ENCODE data around the gene SHC4.

DNA sequence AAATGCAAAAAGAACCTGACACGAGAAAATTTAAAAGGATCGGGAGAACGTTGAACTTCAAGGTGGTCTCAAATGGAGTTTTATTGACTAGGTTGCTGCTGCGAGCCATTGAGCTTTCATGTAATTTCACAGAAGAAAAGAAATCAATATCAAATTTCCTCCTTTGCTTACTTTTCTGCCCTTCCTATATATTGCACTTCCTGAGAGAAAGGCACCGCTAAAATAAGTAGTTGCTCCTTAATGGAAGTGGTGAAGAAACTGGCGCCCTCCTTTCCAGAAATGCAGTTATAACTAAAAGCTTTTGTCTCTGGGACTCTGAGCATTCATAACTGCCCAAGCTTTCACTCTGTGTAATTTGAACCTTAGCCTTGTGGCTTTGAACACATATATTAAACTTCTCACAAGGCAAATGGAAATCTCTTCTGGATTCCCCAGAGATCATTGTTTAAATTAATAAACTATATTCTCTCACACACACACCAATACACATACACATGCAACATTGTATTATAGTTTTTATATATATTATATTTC, 72.4 kb downstream of the SHC4 start:
- TF ChIP-seq POLR2AphosphoS5 (IDR thresholded peaks at IDR 0.05) (no peak), MXI1 (conservative IDR thresholded peaks at IDR 0.05; ENCODE audit: poor library complexity, severe bottlenecking) (no peak), RAD21 (conservative IDR thresholded peaks at IDR 0.05) (no peak), REST (IDR thresholded peaks at IDR 0.05; ENCODE audit: borderline replicate concordance) (no peak), EP300 (conservative IDR thresholded peaks at IDR 0.05; ENCODE audit: poor library complexity, severe bottlenecking) (no peak)
- TF ChIP-seq, protein P1, sequence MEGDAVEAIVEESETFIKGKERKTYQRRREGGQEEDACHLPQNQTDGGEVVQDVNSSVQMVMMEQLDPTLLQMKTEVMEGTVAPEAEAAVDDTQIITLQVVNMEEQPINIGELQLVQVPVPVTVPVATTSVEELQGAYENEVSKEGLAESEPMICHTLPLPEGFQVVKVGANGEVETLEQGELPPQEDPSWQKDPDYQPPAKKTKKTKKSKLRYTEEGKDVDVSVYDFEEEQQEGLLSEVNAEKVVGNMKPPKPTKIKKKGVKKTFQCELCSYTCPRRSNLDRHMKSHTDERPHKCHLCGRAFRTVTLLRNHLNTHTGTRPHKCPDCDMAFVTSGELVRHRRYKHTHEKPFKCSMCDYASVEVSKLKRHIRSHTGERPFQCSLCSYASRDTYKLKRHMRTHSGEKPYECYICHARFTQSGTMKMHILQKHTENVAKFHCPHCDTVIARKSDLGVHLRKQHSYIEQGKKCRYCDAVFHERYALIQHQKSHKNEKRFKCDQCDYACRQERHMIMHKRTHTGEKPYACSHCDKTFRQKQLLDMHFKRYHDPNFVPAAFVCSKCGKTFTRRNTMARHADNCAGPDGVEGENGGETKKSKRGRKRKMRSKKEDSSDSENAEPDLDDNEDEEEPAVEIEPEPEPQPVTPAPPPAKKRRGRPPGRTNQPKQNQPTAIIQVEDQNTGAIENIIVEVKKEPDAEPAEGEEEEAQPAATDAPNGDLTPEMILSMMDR (IDR thresholded peaks at IDR 0.05; ENCODE audit: poor library complexity, severe bottlenecking) = no peak
